ENCODE data around the gene FADS6.

DNA sequence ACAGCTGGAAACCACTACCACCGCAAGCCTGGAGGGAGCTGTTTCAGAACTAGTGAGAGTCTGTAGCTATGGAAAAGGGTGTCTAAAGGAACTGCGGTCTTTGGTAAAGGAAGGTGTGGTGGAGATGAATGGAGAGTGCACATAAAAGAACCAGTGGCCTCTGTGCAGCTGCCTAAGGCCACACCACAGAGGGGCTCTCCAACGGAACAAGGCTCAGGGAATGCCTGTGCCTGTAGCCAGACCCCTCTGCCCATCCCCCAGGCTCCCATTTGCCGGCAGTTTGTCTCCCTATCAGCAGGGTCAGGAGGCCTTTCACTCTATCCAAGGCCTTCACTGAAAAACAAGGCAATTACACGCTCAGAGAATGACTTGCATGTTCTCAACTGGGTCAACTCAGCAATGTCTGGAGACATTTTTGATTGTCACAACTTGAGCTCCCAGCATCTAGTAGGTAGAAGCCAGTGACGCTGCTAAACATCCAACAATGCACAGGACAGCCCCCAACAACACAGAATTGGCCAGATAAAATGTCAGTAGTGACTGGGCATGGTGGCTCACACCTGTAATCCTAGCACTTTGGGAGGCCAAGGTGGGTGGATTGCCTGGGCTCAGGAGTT, 17.3 kb downstream of the FADS6 start:
- TF ChIP-seq, protein P1, sequence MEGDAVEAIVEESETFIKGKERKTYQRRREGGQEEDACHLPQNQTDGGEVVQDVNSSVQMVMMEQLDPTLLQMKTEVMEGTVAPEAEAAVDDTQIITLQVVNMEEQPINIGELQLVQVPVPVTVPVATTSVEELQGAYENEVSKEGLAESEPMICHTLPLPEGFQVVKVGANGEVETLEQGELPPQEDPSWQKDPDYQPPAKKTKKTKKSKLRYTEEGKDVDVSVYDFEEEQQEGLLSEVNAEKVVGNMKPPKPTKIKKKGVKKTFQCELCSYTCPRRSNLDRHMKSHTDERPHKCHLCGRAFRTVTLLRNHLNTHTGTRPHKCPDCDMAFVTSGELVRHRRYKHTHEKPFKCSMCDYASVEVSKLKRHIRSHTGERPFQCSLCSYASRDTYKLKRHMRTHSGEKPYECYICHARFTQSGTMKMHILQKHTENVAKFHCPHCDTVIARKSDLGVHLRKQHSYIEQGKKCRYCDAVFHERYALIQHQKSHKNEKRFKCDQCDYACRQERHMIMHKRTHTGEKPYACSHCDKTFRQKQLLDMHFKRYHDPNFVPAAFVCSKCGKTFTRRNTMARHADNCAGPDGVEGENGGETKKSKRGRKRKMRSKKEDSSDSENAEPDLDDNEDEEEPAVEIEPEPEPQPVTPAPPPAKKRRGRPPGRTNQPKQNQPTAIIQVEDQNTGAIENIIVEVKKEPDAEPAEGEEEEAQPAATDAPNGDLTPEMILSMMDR (IDR thresholded peaks at IDR 0.05): no peak
- TF ChIP-seq POLR2A (IDR thresholded peaks at IDR 0.05): no peak

Measured in uterus (tissue), 2 donors.